ENCODE measurements around the gene CTLA4.

- no peak for TF ChIP-seq POLR2A (IDR thresholded peaks at IDR 0.05; ENCODE audit: low read depth, low read length)
- no peak for TF ChIP-seq POLR2AphosphoS5 (IDR thresholded peaks at IDR 0.05; ENCODE audit: low read depth, low read length)
Observed at GRCh38 chr2:203823173-203823572, 44.4 kb upstream of the CTLA4 start.

All from GM12892 (cell line).